A549 (cell line): Measurements from ENCODE around the gene AAK1. TPM values are rescaled to one million over a fixed set of nuclear protein-coding genes. Genes with fewer than 3 reads are reported as not detected.

Experiments used
- ATAC-seq, 2 experiments: fragments of 200-7000 bp in 1 of 2; fragments of >200 bp in 1 of 2; cut with Nextera tagmentation in 1 of 2; cut with Tn5 transposase in 1 of 2; 3 replicates each; pipeline versions ENCODE4 v1.8.0 to v1.9.1; 2018 to 2020; ENCODE audit warnings: mild to moderate bottlenecking in 1 of 2, moderate library complexity in 1 of 2
- CTCF ChIA-PET: fragments of 300-600 bp; sonication (Branson Sonifier 250); formaldehyde crosslinking; extraction: SDS; loops from one replicate; lab custom pipeline; 2021; ENCODE audit warnings: antibody characterized with exemption, inconsistent platforms; lab: Yijun Ruan, JAX
- POLR2A ChIA-PET: fragments of 350-600 bp; formaldehyde crosslinking; extraction: SDS; loops from one replicate; lab custom pipeline; 2021; ENCODE audit warnings: antibody characterized with exemption, inconsistent platforms; lab: Yijun Ruan, JAX
- DNase-seq, 2 experiments: peaks; one replicate each; pipeline versions ENCODE4 v3.0.0 to v3.0.0-alpha.2; 2011 to 2016; ENCODE audit warnings: low read depth in 1 of 2, low spot score in 1 of 2
- FAIRE-seq: peaks from 2 replicates; lab custom pipeline; 2011; peaks lifted over from hg19 to GRCh38; lab: Jason Lieb, UNC
- H3K27ac ChIP-seq, 2 experiments: fragments of >200 bp; sonication (Bioruptor Twin); formaldehyde crosslinking; 3 replicates each; pipeline ENCODE4 v1.5.1; 2016 to 2017
- H3K4me1 ChIP-seq: fragments of >200 bp; sonication (Bioruptor Twin); formaldehyde crosslinking; 3 replicates; pipeline ENCODE4 v1.6.1; 2016
- H3K4me2 ChIP-seq: fragments of >200 bp; sonication (Bioruptor Twin); formaldehyde crosslinking; 3 replicates; pipeline ENCODE4 v1.6.1; 2016
- H3K4me3 ChIP-seq: fragments of >200 bp; sonication (Bioruptor Twin); formaldehyde crosslinking; 3 replicates; pipeline ENCODE4 v1.5.1; 2016
- H3K9me3 ChIP-seq: fragments of >200 bp; sonication (Bioruptor Twin); formaldehyde crosslinking; 3 replicates; pipeline ENCODE4 v1.6.1; 2016
- CBX2 ChIP-seq: fragments of 200-600 bp; sonication (generic); IDR thresholded peaks from 2 replicates; pipeline ENCODE4 v1.6.1; 2016; ENCODE audit warnings: low read depth, mild to moderate bottlenecking, borderline replicate concordance
- CBX8 ChIP-seq: fragments of 200-600 bp; sonication (generic); IDR thresholded peaks from 2 replicates; pipeline ENCODE4 v1.6.1; 2016
- CHD4 ChIP-seq: fragments of 200-600 bp; sonication (generic); IDR thresholded peaks from 2 replicates; pipeline ENCODE4 v1.6.1; 2016; ENCODE audit warnings: antibody characterized with exemption, mild to moderate bottlenecking, borderline replicate concordance
- EHF ChIP-seq: fragments of 250-450 bp; sonication (Bioruptor Pico); IDR thresholded peaks from 2 replicates; pipeline ENCODE4 v1.5.0; 2020; ENCODE audit warnings: mild to moderate bottlenecking
- EHMT2 ChIP-seq: fragments of 200-600 bp; sonication (generic); IDR thresholded peaks from 2 replicates; pipeline ENCODE4 v1.6.1; 2016; ENCODE audit warnings: antibody characterized with exemption, low read depth, mild to moderate bottlenecking, moderate library complexity
- ELK1 ChIP-seq: fragments of 150-350 bp; IDR thresholded peaks from 2 replicates; pipeline ENCODE4 v1.6.1; 2014; ENCODE audit warnings: low read depth, mild to moderate bottlenecking, low read length
- EP300 ChIP-seq, 2 experiments: fragments of >200 bp; sonication (Bioruptor Twin); formaldehyde crosslinking; IDR thresholded peaks; 2 replicates in 1 of 2; 3 replicates in 1 of 2; pipeline ENCODE4 v1.6.1; 2016 to 2017
- FOSL2 ChIP-seq, 2 experiments: fragments of 450-650 bp in 1 of 2; fragments of >200 bp in 1 of 2; sonication (Bioruptor Twin) in 1 of 2; formaldehyde crosslinking; IDR thresholded peaks; 2 replicates each; pipeline versions ENCODE4 v1.5.0 to v1.6.1; 2016 to 2020; ENCODE audit warnings: mild to moderate bottlenecking in 1 of 2, moderate library complexity in 1 of 2
- FOXS1 ChIP-seq: fragments of 250-450 bp; sonication (Bioruptor Pico); IDR thresholded peaks from 2 replicates; pipeline ENCODE4 v1.5.0; 2020; ENCODE audit warnings: mild to moderate bottlenecking, moderate library complexity
- GATA3 ChIP-seq: IDR thresholded peaks from 2 replicates; pipeline ENCODE4 v1.6.1; 2012; ENCODE audit warnings: borderline replicate concordance
- HES2 ChIP-seq: fragments of >200 bp; sonication (Bioruptor Twin); formaldehyde crosslinking; IDR thresholded peaks from 2 replicates; pipeline ENCODE4 v1.6.1; 2016
- HEYL ChIP-seq: fragments of 250-450 bp; sonication (Bioruptor Pico); IDR thresholded peaks from 2 replicates; pipeline ENCODE4 v1.8.0; 2021; ENCODE audit warnings: mild to moderate bottlenecking, moderate library complexity
- HOXA7 ChIP-seq: fragments of 250-450 bp; sonication (Bioruptor Pico); IDR thresholded peaks from 2 replicates; pipeline ENCODE4 v1.5.0; 2020; ENCODE audit warnings: mild to moderate bottlenecking, moderate library complexity
- HOXB13 ChIP-seq: fragments of 250-450 bp; sonication (Bioruptor Pico); IDR thresholded peaks from 2 replicates; pipeline ENCODE4 v1.5.0; 2020; ENCODE audit warnings: low read depth, mild to moderate bottlenecking, moderate library complexity
- JUNB ChIP-seq: fragments of >200 bp; sonication (Bioruptor Twin); formaldehyde crosslinking; IDR thresholded peaks from 2 replicates; pipeline ENCODE4 v1.6.1; 2016
- KDM1A ChIP-seq: fragments of 200-600 bp; sonication (generic); IDR thresholded peaks from 2 replicates; pipeline ENCODE4 v1.6.1; 2016; ENCODE audit warnings: low read depth, mild to moderate bottlenecking
- MYC ChIP-seq: IDR thresholded peaks from 2 replicates; pipeline ENCODE4 v1.6.1; 2012; ENCODE audit warnings: mild to moderate bottlenecking, inconsistent platforms, low read length, improper control_type of control experiment, borderline replicate concordance
- POLR2A ChIP-seq: IDR thresholded peaks from 2 replicates; pipeline ENCODE4 v1.6.1; 2012; ENCODE audit warnings: mild to moderate bottlenecking, low read length
- POLR2AphosphoS2 ChIP-seq: conservative IDR thresholded peaks from 2 replicates; pipeline ENCODE4 v1.6.1; 2012; ENCODE audit warnings: low read length, improper control_type of control experiment, inconsistent platforms
- RAD21 ChIP-seq, 2 experiments: fragments of >200 bp in 1 of 2; sonication (Bioruptor Twin) in 1 of 2; formaldehyde crosslinking in 1 of 2; IDR thresholded peaks in 1 of 2; conservative IDR thresholded peaks in 1 of 2; 2 replicates in 1 of 2; 3 replicates in 1 of 2; pipeline ENCODE4 v1.6.1; 2012 to 2018; ENCODE audit warnings: inconsistent platforms in 1 of 2
- RARB ChIP-seq: fragments of 250-450 bp; sonication (Bioruptor Pico); IDR thresholded peaks from 2 replicates; pipeline ENCODE4 v1.8.0; 2021; ENCODE audit warnings: mild to moderate bottlenecking, moderate library complexity
- RCOR1 ChIP-seq: fragments of 150-350 bp; IDR thresholded peaks from 2 replicates; pipeline ENCODE4 v1.6.1; 2014; ENCODE audit warnings: antibody characterized with exemption, low read length, low read depth
- RFX5 ChIP-seq: fragments of 450-650 bp; IDR thresholded peaks from 2 replicates; pipeline ENCODE4 v1.7.1; 2014; ENCODE audit warnings: antibody characterized with exemption, mild to moderate bottlenecking, moderate library complexity
- RNF2 ChIP-seq: fragments of 200-600 bp; sonication (generic); IDR thresholded peaks from 2 replicates; pipeline ENCODE4 v1.6.1; 2016; ENCODE audit warnings: low read depth, mild to moderate bottlenecking, antibody characterized with exemption, moderate library complexity, borderline replicate concordance
- TFCP2L1 ChIP-seq: fragments of 250-450 bp; sonication (Bioruptor Pico); IDR thresholded peaks from 2 replicates; pipeline ENCODE4 v1.5.0; 2021; ENCODE audit warnings: mild to moderate bottlenecking
- TP53 ChIP-seq: fragments of 250-450 bp; sonication (Bioruptor Pico); IDR thresholded peaks from 2 replicates; pipeline ENCODE4 v1.5.0; 2021; ENCODE audit warnings: mild to moderate bottlenecking, moderate library complexity
- ZC3H11A ChIP-seq: fragments of 450-650 bp; IDR thresholded peaks from 2 replicates; pipeline ENCODE4 v1.6.1; 2014; ENCODE audit warnings: antibody characterized with exemption, mild to moderate bottlenecking
- ZNF302 ChIP-seq: fragments of 250-450 bp; sonication (Bioruptor Pico); IDR thresholded peaks from 2 replicates; pipeline ENCODE4 v1.9.0; 2021; ENCODE audit warnings: inconsistent platforms, mild to moderate bottlenecking, moderate library complexity
- ZSCAN20 ChIP-seq: fragments of 250-450 bp; sonication (Bioruptor Pico); IDR thresholded peaks from 2 replicates; pipeline ENCODE4 v1.8.0; 2022; ENCODE audit warnings: mild to moderate bottlenecking, moderate library complexity
- WGBS: methylation state at CpG from one replicate; pipeline ENCODE4 v1.1.6; 2017; ENCODE audit errors: missing lambda C conversion rate; 5-methylcytosine and 5-hydroxymethylcytosine counted together
- polyA plus RNA-seq, 4 experiments: library from polyadenylated mRNA; depleted of rRNA in 3 of 4; stranded (reverse); fragments of >200 nt; fragmentation: RNase III in 1 of 4; extraction: RNeasy Plus Mini Kit Qiagen cat#74134 plus additional on column Dnase treatment in 1 of 4; gene quantifications; 2 replicates in 3 of 4; 3 replicates in 1 of 4; pipeline ENCODE4 v1.2.3, GENCODE V29; 2011 to 2017
- TF ChIP-seq, protein P1 (sequence below): fragments of 250-450 bp; sonication (Bioruptor Pico); IDR thresholded peaks from 2 replicates; pipeline ENCODE4 v1.5.0; 2021; ENCODE audit warnings: mild to moderate bottlenecking, moderate library complexity, borderline replicate concordance
- TF ChIP-seq, protein P2 (sequence below): IDR thresholded peaks from 2 replicates; pipeline ENCODE4 v1.6.1; 2012

Gene AAK1
- polyA plus RNA-seq, 2 of the 4 experiments (the other 2 are of a cell fraction), result 15.9 to 25.7 TPM

GRCh38 chr2:69466728-69467127 lies 176.8 kb downstream of the AAK1 start:
- 0 out of 3 replicates have a peak, but pooled peaks cover under 1% of the 10 kb centered on the region for H3K4me1 ChIP-seq
- no peaks in the 10 kb centered on the region for H3K9me3 ChIP-seq
- ChIA-PET POLR2A (no interaction called here), CTCF (no interaction called here)
- ATAC-seq (no peak), DNase-seq (no peak), FAIRE-seq (no peak)
- no peak for TF ChIP-seq KDM1A
- no peak for TF ChIP-seq JUNB
- no peak for TF ChIP-seq POLR2A
- TF ChIP-seq ELK1, result no peak
- no peak for TF ChIP-seq RAD21 (conservative IDR thresholded peaks at IDR 0.05 in 1 of 2, IDR thresholded peaks at IDR 0.05 in 1 of 2)
- TF ChIP-seq TFCP2L1 (CRISPR knock-in tag), result no peak
- TF ChIP-seq RARB, result no peak
- no peak for TF ChIP-seq HOXA7 (CRISPR knock-in tag)
- TF ChIP-seq CBX2, result no peak
- TF ChIP-seq EHMT2, result no peak
- no peak for TF ChIP-seq FOSL2 (IDR thresholded peaks at IDR 0.05)
- no peak for TF ChIP-seq FOSL2 (CRISPR knock-in tag; IDR thresholded peaks at IDR 0.05)
- no peak for TF ChIP-seq EHF (CRISPR knock-in tag)
- TF ChIP-seq RFX5, result no peak
- no peak for TF ChIP-seq HEYL (CRISPR knock-in tag)
- TF ChIP-seq ZNF302, result no peak
- TF ChIP-seq RNF2, result no peak
- TF ChIP-seq HOXB13, result no peak
- TF ChIP-seq MYC, result no peak
- TF ChIP-seq EP300 (IDR thresholded peaks at IDR 0.05), result no peak
- WGBS, result 88% methylated on average over 8 of the region's 8 CpGs
- no peak overlapping the region for H3K4me3 ChIP-seq
- H3K27ac ChIP-seq, result no peak overlapping the region
- H3K4me2 ChIP-seq, result no peak overlapping the region

DNA sequence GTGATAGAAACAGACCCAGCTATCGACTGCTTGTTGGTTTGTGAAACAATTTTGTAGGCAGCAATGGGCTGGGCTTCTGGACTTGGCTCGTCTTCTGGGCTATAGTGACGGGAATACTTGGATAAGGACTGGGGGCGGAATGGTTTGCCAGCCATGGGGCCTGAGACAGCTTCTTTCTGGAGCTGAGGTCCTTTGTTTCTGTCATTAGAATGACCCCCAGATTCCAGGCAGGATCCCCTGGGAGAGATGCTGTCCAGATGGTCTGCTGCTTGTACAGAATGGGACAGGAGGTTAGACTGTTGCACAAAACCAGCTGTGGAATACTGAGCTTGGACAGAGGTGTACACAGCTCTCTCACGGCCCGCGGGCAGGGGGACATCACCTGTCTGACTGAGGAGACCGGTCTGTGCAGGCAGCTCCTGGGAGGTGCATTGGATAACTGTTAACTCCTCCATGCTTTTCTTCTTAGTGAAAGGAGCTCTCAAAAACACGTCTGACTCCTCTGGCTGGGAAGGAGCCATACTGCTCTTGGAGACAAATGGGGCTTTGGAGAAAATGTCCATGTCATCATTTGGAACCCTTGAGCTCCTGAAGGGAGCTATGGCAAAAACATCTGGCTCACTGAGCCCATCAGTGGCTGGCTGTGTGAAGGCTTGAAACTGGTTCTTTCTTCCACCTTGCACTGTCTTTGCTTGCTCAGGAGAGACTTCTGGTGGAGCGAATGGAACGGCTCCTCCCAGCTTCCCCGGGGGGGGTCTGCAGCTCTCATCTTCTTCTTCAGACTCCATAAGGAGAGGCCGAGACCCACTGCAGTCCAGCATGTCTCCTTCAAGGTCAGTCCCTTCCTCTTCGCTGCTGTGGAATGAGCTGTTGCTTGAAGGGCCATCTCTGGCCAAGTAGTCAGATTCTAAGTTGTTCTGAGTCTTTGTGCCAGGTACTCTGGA lies 177.8 kb downstream of the AAK1 start:
- no peak for DNase-seq
- H3K4me1 ChIP-seq, result no peaks in the 10 kb centered on the region
- ChIA-PET POLR2A (no interaction called here), CTCF (interaction anchor here (0.7 to 1.6 kb wide), 7 partner anchors 8 to 95 kb away, joined by 3 to 4 read pairs (median 3); partner anchors contain the start of gene NFU1)
- WGBS, result 90% methylated on average over 14 of the region's 14 CpGs
- no peak overlapping the region for H3K4me3 ChIP-seq
- H3K27ac ChIP-seq, result no peak overlapping the region
- TF ChIP-seq FOXS1 (CRISPR knock-in tag) (no peak), TP53 (CRISPR knock-in tag) (no peak), GATA3 (no peak)
- no peaks in the 10 kb centered on the region for H3K9me3 ChIP-seq
- FAIRE-seq, result no peak
- H3K4me2 ChIP-seq, result no peak overlapping the region
- ATAC-seq, result no peak

GRCh38 chr2:69464575-69464974 lies 179.0 kb downstream of the AAK1 start:
- no peak overlapping the region for H3K4me2 ChIP-seq
- H3K27ac ChIP-seq, result no peak overlapping the region
- ATAC-seq (peak; percentile 79 to 80), FAIRE-seq (no peak), DNase-seq (peak in 1 of 2 experiments; percentile 44)
- 86% methylated on average over 3 of the region's 3 CpGs for WGBS
- no peaks in the 10 kb centered on the region for H3K4me1 ChIP-seq
- CTCF ChIA-PET, result interaction anchor here (0.9 to 1.3 kb wide), 2 partner anchors 11 to 27 kb away, joined by 3 read pairs; no protein-coding TSS in a partner anchor
- no peaks in the 10 kb centered on the region for H3K9me3 ChIP-seq
- no peak overlapping the region for H3K4me3 ChIP-seq
- POLR2A ChIA-PET, result no interaction called here
- TF ChIP-seq HES2 (no peak), ZC3H11A (no peak), CHD4 (no peak), RCOR1 (no peak), CBX8 (no peak), ELK1 (no peak), RNF2 (no peak), ZSCAN20 (no peak), POLR2A (no peak), POLR2AphosphoS2 (no peak)
- TF ChIP-seq, protein P1, sequence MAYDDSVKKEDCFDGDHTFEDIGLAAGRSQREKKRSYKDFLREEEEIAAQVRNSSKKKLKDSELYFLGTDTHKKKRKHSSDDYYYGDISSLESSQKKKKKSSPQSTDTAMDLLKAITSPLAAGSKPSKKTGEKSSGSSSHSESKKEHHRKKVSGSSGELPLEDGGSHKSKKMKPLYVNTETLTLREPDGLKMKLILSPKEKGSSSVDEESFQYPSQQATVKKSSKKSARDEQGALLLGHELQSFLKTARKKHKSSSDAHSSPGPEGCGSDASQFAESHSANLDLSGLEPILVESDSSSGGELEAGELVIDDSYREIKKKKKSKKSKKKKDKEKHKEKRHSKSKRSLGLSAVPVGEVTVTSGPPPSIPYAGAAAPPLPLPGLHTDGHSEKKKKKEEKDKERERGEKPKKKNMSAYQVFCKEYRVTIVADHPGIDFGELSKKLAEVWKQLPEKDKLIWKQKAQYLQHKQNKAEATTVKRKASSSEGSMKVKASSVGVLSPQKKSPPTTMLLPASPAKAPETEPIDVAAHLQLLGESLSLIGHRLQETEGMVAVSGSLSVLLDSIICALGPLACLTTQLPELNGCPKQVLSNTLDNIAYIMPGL, result no peak
- TF ChIP-seq, protein P2, sequence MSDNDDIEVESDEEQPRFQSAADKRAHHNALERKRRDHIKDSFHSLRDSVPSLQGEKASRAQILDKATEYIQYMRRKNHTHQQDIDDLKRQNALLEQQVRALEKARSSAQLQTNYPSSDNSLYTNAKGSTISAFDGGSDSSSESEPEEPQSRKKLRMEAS, result no peak
